HCT116 (cell line): Measurements from ENCODE around the gene NCLN. TPM values are rescaled to one million over a fixed set of nuclear protein-coding genes. Genes with fewer than 3 reads are reported as not detected.

ENCODE experiments used
- ATAC-seq: fragments of 200-7000 bp; cut with Tn5 transposase; 2 replicates; pipeline ENCODE4 v1.9.1; 2020; ENCODE audit warnings: mild to moderate bottlenecking, moderate library complexity
- BruUV-seq: library from RNA; stranded (reverse); fragments of 400-500 nt; replicated peaks from 2 replicates; lab custom pipeline; 2021; lab: Mats Ljungman, UMichigan
- CTCF ChIA-PET: fragments of 300-600 bp; sonication (Branson Sonifier 250); formaldehyde crosslinking; loops from one replicate; lab custom pipeline; 2021; ENCODE audit warnings: antibody characterized with exemption; lab: Charles Lee
- POLR2A ChIA-PET: fragments of 300-600, 350-600 bp; sonication (Branson Sonifier 250); formaldehyde crosslinking; loops from one replicate; lab custom pipeline; 2021; ENCODE audit warnings: antibody characterized with exemption; lab: Charles Lee
- RAD21 ChIA-PET, 2 experiments: fragments of 300-600 bp; sonication (Branson Sonifier 250); formaldehyde crosslinking; loops; one replicate each; lab custom pipeline; 2023; ENCODE audit warnings: low total read pairs in 2 of 2; ENCODE audit not compliant: uncharacterized antibody in 2 of 2, unreplicated experiment in 2 of 2, low non-redundant PET in 1 of 2; lab: Charles Lee
- DNase-seq: peaks from one replicate; pipeline ENCODE4 v3.0.0-alpha.2; 2010; ENCODE audit warnings: low read depth, low spot score
- H2AFZ ChIP-seq: fragments of 200-600 bp; shearing (Covaris generic), sonication (generic); 2 replicates; pipeline ENCODE4 v1.6.1; 2017; ENCODE audit warnings: low read depth, mixed run types, mixed read lengths, antibody characterized with exemption, low read length; ENCODE audit not compliant: poor library complexity, severe bottlenecking
- H3K27ac ChIP-seq: 2 replicates; pipeline ENCODE4 v1.5.1; 2012; ENCODE audit warnings: low read depth, low read length
- H3K27me3 ChIP-seq: fragments of 200-600 bp; sonication (generic); 2 replicates; pipeline ENCODE4 v1.6.1; 2016; ENCODE audit warnings: mixed run types, low read length, mixed read lengths; ENCODE audit not compliant: insufficient read depth
- H3K36me3 ChIP-seq, 2 experiments: fragments of 200-500 bp in 1 of 2; fragments of 200-600 bp in 1 of 2; sonication (Bioruptor generic) in 1 of 2; sonication (generic) in 1 of 2; 2 replicates each; pipeline versions ENCODE4 v1.5.1 to v1.6.1; 2014 to 2016; ENCODE audit warnings: low read length in 2 of 2, inconsistent platforms in 1 of 2, mixed read lengths in 1 of 2, mixed run types in 1 of 2; ENCODE audit not compliant: insufficient read depth in 2 of 2, control insufficient read depth in 1 of 2
- H3K4me1 ChIP-seq, 2 experiments: fragments of 200-600 bp in 1 of 2; sonication (generic) in 1 of 2; 2 replicates each; pipeline versions ENCODE4 v1.5.1 to v1.6.1; 2012 to 2017; ENCODE audit warnings: low read length in 2 of 2, inconsistent platforms in 1 of 2, mild to moderate bottlenecking in 1 of 2, mixed read lengths in 1 of 2, mixed run types in 1 of 2, moderate library complexity in 1 of 2; ENCODE audit not compliant: insufficient read depth in 2 of 2, control insufficient read depth in 1 of 2
- H3K4me2 ChIP-seq: fragments of 200-600 bp; sonication (generic); 2 replicates; pipeline ENCODE4 v1.6.1; 2017; ENCODE audit warnings: mixed run types, low read length, mixed read lengths
- H3K4me3 ChIP-seq, 2 experiments: fragments of 200-600 bp in 1 of 2; sonication (generic) in 1 of 2; replicated peaks in 1 of 2; 2 replicates each; pipeline ENCODE4 v1.5.1; 2011 to 2016; ENCODE audit warnings: low read length in 2 of 2, control low read depth in 1 of 2, low read depth in 1 of 2, mild to moderate bottlenecking in 1 of 2, mixed read lengths in 1 of 2, mixed run types in 1 of 2
- H3K79me2 ChIP-seq: fragments of 200-600 bp; sonication (generic); 2 replicates; pipeline ENCODE4 v1.6.1; 2017; ENCODE audit warnings: mild to moderate bottlenecking, mixed run types, low read length, moderate library complexity, mixed read lengths; ENCODE audit not compliant: insufficient read depth
- H3K9ac ChIP-seq: fragments of 200-600 bp; sonication (generic); 2 replicates; pipeline ENCODE4 v1.6.1; 2016; ENCODE audit warnings: low read length, mixed read lengths
- H3K9me2 ChIP-seq: fragments of 200-600 bp; sonication (generic), shearing (Covaris generic); 2 replicates; pipeline ENCODE4 v1.6.1; 2017; ENCODE audit warnings: mixed run types, mild to moderate bottlenecking, moderate library complexity; ENCODE audit not compliant: insufficient read depth
- H3K9me3 ChIP-seq, 2 experiments: fragments of 200-500 bp in 1 of 2; fragments of 200-600 bp in 1 of 2; sonication (Bioruptor generic) in 1 of 2; sonication (generic) in 1 of 2; 2 replicates each; pipeline ENCODE4 v1.6.1; 2014 to 2017; ENCODE audit warnings: low read length in 2 of 2, mixed read lengths in 2 of 2, inconsistent platforms in 1 of 2, low read depth in 1 of 2, mild to moderate bottlenecking in 1 of 2, mixed run types in 1 of 2, moderate library complexity in 1 of 2; ENCODE audit not compliant: control insufficient read depth in 1 of 2, insufficient read depth in 1 of 2
- H4K20me1 ChIP-seq: fragments of 200-600 bp; sonication (generic), shearing (Covaris generic); 2 replicates; pipeline ENCODE4 v1.6.1; 2017; ENCODE audit warnings: mixed run types, mild to moderate bottlenecking, moderate library complexity; ENCODE audit not compliant: insufficient read depth
- EZH2phosphoT487 ChIP-seq: fragments of 200-600 bp; IDR thresholded peaks from 2 replicates; pipeline ENCODE4 v1.6.1; 2018; ENCODE audit warnings: antibody characterized with exemption, borderline replicate concordance
- FOSL1 ChIP-seq: IDR thresholded peaks from 2 replicates; pipeline ENCODE4 v1.6.1; 2012; ENCODE audit warnings: low read depth
- JUND ChIP-seq: IDR thresholded peaks from 2 replicates; pipeline ENCODE4 v1.6.1; 2012
- POLR2AphosphoS5 ChIP-seq: IDR thresholded peaks from 2 replicates; pipeline ENCODE4 v1.6.1; 2011; ENCODE audit warnings: mild to moderate bottlenecking, low read depth, low read length, moderate library complexity
- SIN3A ChIP-seq: IDR thresholded peaks from 2 replicates; pipeline ENCODE4 v1.6.1; 2012; ENCODE audit warnings: low read depth
- SP1 ChIP-seq: IDR thresholded peaks from 2 replicates; pipeline ENCODE4 v1.6.1; 2012; ENCODE audit warnings: low read depth
- intact Hi-C: fragments of 100-400 bp; cut with micrococcal nuclease; formaldehyde crosslinking; loops from 2 replicates; pipeline ENCODE4 v1.10.0; 2022
- total RNA-seq: library from RNA; stranded (reverse); gene quantifications from one replicate; pipeline ENCODE4 v1.2.1, GENCODE V29; 2021; ENCODE audit not compliant: unreplicated experiment

Gene NCLN
- total RNA-seq, 1 experiment from 2014 or later, result 119 TPM

DNA sequence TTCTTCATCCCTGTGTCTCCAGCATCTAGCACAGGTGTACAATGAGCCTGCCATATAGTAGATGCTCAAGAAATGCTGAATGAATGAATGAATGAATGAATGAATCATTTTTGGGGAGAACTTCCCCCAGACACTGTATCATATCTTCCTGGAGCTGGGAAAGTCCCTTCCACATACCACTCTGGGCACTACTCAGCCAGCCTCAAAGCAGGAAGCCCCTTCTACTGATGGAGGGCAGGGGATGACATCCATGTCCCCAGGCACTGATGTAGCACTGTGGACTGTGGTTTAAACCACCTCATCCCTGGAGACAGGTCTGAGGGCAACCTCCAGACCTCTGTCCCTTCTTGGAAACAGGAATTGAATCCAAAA lies 45.1 kb upstream of the NCLN start:
- no peak overlapping the region for H3K4me3 ChIP-seq
- CTCF ChIA-PET, result interaction anchor here (1.9 to 8.1 kb wide), 2 partner anchors 12 to 32 kb away, joined by 4 to 45 read pairs; no protein-coding TSS in a partner anchor
- intact Hi-C loops, result no loop called here
- H3K4me1 ChIP-seq, result peaks cover 12 to 18% of the 10 kb centered on the region in 2 experiments
- no peak overlapping the region for H2AFZ ChIP-seq
- H3K9me2 ChIP-seq, result no peaks in the 10 kb centered on the region
- no peaks in the 10 kb centered on the region for H3K9me3 ChIP-seq
- ATAC-seq (no peak), DNase-seq (no peak)
- no peaks in the 10 kb centered on the region for H3K27me3 ChIP-seq
- H3K9ac ChIP-seq, result no peak overlapping the region
- no peaks in the 10 kb centered on the region for H3K36me3 ChIP-seq
- RAD21 ChIA-PET, result no interaction called here
- POLR2A ChIA-PET, result no interaction called here
- no TSS peak for BruUV-seq
- no peak for TF ChIP-seq SIN3A
- TF ChIP-seq EZH2phosphoT487, result no peak
- no peaks in the 10 kb centered on the region for H4K20me1 ChIP-seq
- no peaks in the 10 kb centered on the region for H3K79me2 ChIP-seq
- H3K4me2 ChIP-seq, result no peak overlapping the region
- no peak overlapping the region for H3K27ac ChIP-seq

DNA sequence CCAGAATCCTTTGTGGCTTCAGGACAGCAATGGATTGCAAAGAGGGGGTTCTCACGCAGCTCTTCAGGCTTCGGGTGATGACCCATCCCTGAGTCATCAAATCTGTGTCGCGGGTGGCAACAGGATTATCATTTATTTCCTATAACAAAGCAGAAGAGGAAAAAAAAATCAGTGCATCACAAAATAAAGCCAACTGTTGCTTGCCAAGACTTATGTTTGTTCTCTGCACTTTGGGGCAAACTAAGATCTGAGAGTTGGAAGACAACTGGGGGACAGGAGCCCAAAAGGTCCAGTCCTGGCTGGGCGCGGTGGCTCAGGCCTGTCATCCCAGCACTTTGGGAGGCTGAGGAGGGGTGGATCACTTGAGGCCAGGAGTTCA lies 43.4 kb upstream of the NCLN start:
- POLR2A ChIA-PET, result no interaction called here
- no TSS peak for BruUV-seq
- peak overlapping the region; percentile 76 for H3K4me2 ChIP-seq
- H3K36me3 ChIP-seq, result no peaks in the 10 kb centered on the region
- CTCF ChIA-PET, result interaction anchor here (1.0 to 8.1 kb wide), 4 partner anchors 14 to 190 kb away, joined by 3 to 45 read pairs (median 5); no protein-coding TSS in a partner anchor
- H3K79me2 ChIP-seq, result no peaks in the 10 kb centered on the region
- H3K9me3 ChIP-seq, result no peaks in the 10 kb centered on the region
- H3K9ac ChIP-seq, result peak overlapping the region; percentile 55
- H3K27ac ChIP-seq, result peak overlapping the region; percentile 31
- no peaks in the 10 kb centered on the region for H3K27me3 ChIP-seq
- intact Hi-C loops, result no loop called here
- DNase-seq, result peak; percentile 31
- TF ChIP-seq SP1 (0 out of 2 replicates have a peak, but pooled peaks have one; percentile 20), POLR2AphosphoS5 (no peak), FOSL1 (peak; percentile 91), JUND (peak; percentile 72)
- RAD21 ChIA-PET, result interaction anchor here in 1 of 2 experiments (1.5 kb wide), 1 partner anchor 13 kb away, joined by 3 read pairs; no protein-coding TSS in a partner anchor
- no peaks in the 10 kb centered on the region for H3K9me2 ChIP-seq
- peak; percentile 65 for ATAC-seq
- H4K20me1 ChIP-seq, result no peaks in the 10 kb centered on the region
- peaks cover 12 to 18% of the 10 kb centered on the region in 2 experiments for H3K4me1 ChIP-seq
- peak overlapping the region; percentile 92 for H2AFZ ChIP-seq
- H3K4me3 ChIP-seq, result peak overlapping the region in 1 of 2 experiments; percentile 42; a peak in 2 of 4 replicates
